GM19324 (cell line): Measurements from ENCODE around the gene PTPRN.

Experiments used
- ATAC-seq: cut with Tn5 transposase; IDR thresholded peaks from one replicate; pipeline ENCODE4 v1.9.1; 2021; ENCODE audit warnings: mild to moderate bottlenecking, moderate library complexity; ENCODE audit not compliant: unreplicated experiment, low FRiP score

Gene PTPRN

GRCh38 chr2:219308142-219309101, 779 bp downstream of the PTPRN start:
- no peak for ATAC-seq

- no peak for ATAC-seq
Observed at GRCh38 chr2:219306047-219306446, 3.2 kb downstream of the PTPRN start.

GRCh38 chr2:219304223-219304622, 5.0 kb downstream of the PTPRN start:
- ATAC-seq, result no peak

- ATAC-seq, result no peak
Observed at GRCh38 chr2:219302412-219302968, 6.7 kb downstream of the PTPRN start.

GRCh38 chr2:219300022-219300421, 9.2 kb downstream of the PTPRN start:
- ATAC-seq, result no peak

GRCh38 chr2:219299372-219299760, 9.8 kb downstream of the PTPRN start:
- ATAC-seq, result no peak

GRCh38 chr2:219298759-219299371, 10.3 kb downstream of the PTPRN start:
- ATAC-seq, result no peak

- ATAC-seq, result no peak
Observed at GRCh38 chr2:219297766-219298456, 11.3 kb downstream of the PTPRN start.

GRCh38 chr2:219296631-219297391, 12.4 kb downstream of the PTPRN start:
- ATAC-seq, result no peak

- ATAC-seq, result no peak
Observed at GRCh38 chr2:219296142-219296541, 13.1 kb downstream of the PTPRN start.

GRCh38 chr2:219294356-219295351, 14.5 kb downstream of the PTPRN start:
- ATAC-seq, result peak; percentile 85

GRCh38 chr2:219293736-219294231, 15.4 kb downstream of the PTPRN start:
- no peak for ATAC-seq

- ATAC-seq, result no peak
Observed at GRCh38 chr2:219292616-219293015, 16.6 kb downstream of the PTPRN start.

GRCh38 chr2:219291910-219292490, 17.2 kb downstream of the PTPRN start:
- no peak for ATAC-seq

- no peak for ATAC-seq
Observed at GRCh38 chr2:219291394-219291793, 17.8 kb downstream of the PTPRN start.

- ATAC-seq, result no peak
Observed at GRCh38 chr2:219290381-219291171, 18.6 kb downstream of the PTPRN start.

GRCh38 chr2:219289537-219290361, 19.5 kb downstream of the PTPRN start:
- no peak for ATAC-seq
